Measurements from ENCODE around the gene TFEB. TPM values are rescaled to one million over a fixed set of nuclear protein-coding genes. Genes with fewer than 3 reads are reported as not detected.

TFEB gene
- total and polyA plus RNA-seq, 2 donors (not counting 3 experiments of a cell fraction or from before 2014, with no cell fraction given), result 4.9 to 6.6 TPM

GRCh38 chr6:41722969-41723529 is 12.4 kb downstream of the TFEB start:
- H3K4me3 ChIP-seq (replicated peaks in 1 of 3; ENCODE audit: insufficient read depth in 1 of 3, low read depth in 1 of 3, low read length in 3 of 3), result no peak overlapping the region
- H3K9me1 ChIP-seq (replicated peaks; ENCODE audit: control insufficient read depth, extremely low read depth, insufficient read depth, low read length), result no peaks in the 10 kb centered on the region
- BruUV-seq (replicated peaks), result no TSS peak
- FAIRE-seq (no peak), DNase-seq (ENCODE audit: low read depth, low spot score) (no peak)
- ChIA-PET CTCF (interaction anchor here (1.0 to 1.4 kb wide), 2 partner anchors 8 to 14 kb away, joined by 3 read pairs; no protein-coding TSS in a partner anchor), POLR2A (no interaction called here)
- intact Hi-C loops (cut with micrococcal nuclease), result no loop called here
- dilution Hi-C loops (cut with MboI; ENCODE audit: extremely low pct_ligation_motif_present, low sequenced_read_pairs), result no loop called here
- no peaks in the 10 kb centered on the region for H3K27me3 ChIP-seq (ENCODE audit: control insufficient read depth in 2 of 2, insufficient read depth in 2 of 2, low read length in 2 of 2)
- H3K27ac ChIP-seq (ENCODE audit: insufficient read depth, low read depth, low read length), result no peak overlapping the region
- H3K79me2 ChIP-seq (ENCODE audit: control insufficient read depth, insufficient read depth, low read length), result no peaks in the 10 kb centered on the region
- H3K4me1 ChIP-seq (ENCODE audit: control insufficient read depth, extremely low read depth, insufficient read depth, low read length), result no peaks in the 10 kb centered on the region
- no peak overlapping the region for H3K9ac ChIP-seq (replicated peaks; ENCODE audit: extremely low read depth, insufficient read depth, low read length)
- H3K4me2 ChIP-seq (ENCODE audit: insufficient read depth, low read length), result no peak overlapping the region
- TF ChIP-seq CTCF (IDR thresholded peaks at IDR 0.05; ENCODE audit: extremely low read depth in 1 of 2, insufficient read depth in 1 of 2, low read depth in 1 of 2, low read length in 2 of 2) (no peak), POLR2AphosphoS5 (IDR thresholded peaks at IDR 0.05; ENCODE audit: insufficient read depth, low read depth, low read length) (no peak), GATA2 (IDR thresholded peaks at IDR 0.05; ENCODE audit: insufficient read depth, insufficient read length, low read depth, low read length) (no peak), EZH2 (IDR thresholded peaks at IDR 0.05; ENCODE audit: borderline replicate concordance, low read depth, low read length, severe bottlenecking) (no peak), MAX (IDR thresholded peaks at IDR 0.05; ENCODE audit: insufficient read depth, insufficient read length) (no peak), JUN (IDR thresholded peaks at IDR 0.05; ENCODE audit: borderline replicate concordance, insufficient read depth, insufficient read length, low read depth) (no peak), POLR2A (IDR thresholded peaks at IDR 0.05; ENCODE audit: low read depth, low read length) (no peak), MYC (IDR thresholded peaks at IDR 0.05; ENCODE audit: low read depth, low read length) (no peak), FOS (IDR thresholded peaks at IDR 0.05; ENCODE audit: borderline replicate concordance, insufficient read depth, low read length) (no peak)
- no peaks in the 10 kb centered on the region for H3K9me3 ChIP-seq (replicated peaks; ENCODE audit: control insufficient read depth, insufficient read depth, low read length)
- H3K36me3 ChIP-seq (ENCODE audit: control insufficient read depth in 2 of 2, extremely low read depth in 1 of 2, insufficient read depth in 2 of 2, low read length in 2 of 2), result no peaks in the 10 kb centered on the region
- no peak overlapping the region for H2AFZ ChIP-seq (ENCODE audit: low read depth, low read length)
- H4K20me1 ChIP-seq (replicated peaks; ENCODE audit: control insufficient read depth, extremely low read depth, insufficient read depth, low read length), result no peaks in the 10 kb centered on the region

All from endothelial cell of umbilical vein (primary cell).